Smooth muscle cell (in vitro differentiated cells): ENCODE measurements around the gene FAM168A. TPM values are rescaled to one million over a fixed set of nuclear protein-coding genes. Genes with fewer than 3 reads are reported as not detected.

ENCODE experiments used
- DNase-seq: peaks from one replicate; lab custom pipeline; 2025; ENCODE audit not compliant: unreplicated experiment; lab: John Stamatoyannopoulos, UW
- H2AFZ ChIP-seq: fragments of 200-600 bp; sonication (generic); 2 replicates; pipeline ENCODE4 v1.6.0; 2016; ENCODE audit warnings: antibody characterized with exemption, low read depth, mild to moderate bottlenecking
- H3F3A ChIP-seq: fragments of 200-600 bp; sonication (generic); 2 replicates; pipeline ENCODE4 v1.6.0; 2017; ENCODE audit warnings: antibody characterized with exemption, low read depth
- H3K27ac ChIP-seq: fragments of 200-600 bp; sonication (generic); 2 replicates; pipeline ENCODE4 v1.5.1; 2016; ENCODE audit warnings: low read depth, mild to moderate bottlenecking
- H3K27me3 ChIP-seq: fragments of 200-600 bp; sonication (generic); 2 replicates; pipeline ENCODE4 v1.6.1; 2016; ENCODE audit warnings: low read depth, mild to moderate bottlenecking
- H3K36me3 ChIP-seq: fragments of 200-600 bp; sonication (generic); 2 replicates; pipeline ENCODE4 v1.5.1; 2016; ENCODE audit warnings: low read depth
- H3K4me1 ChIP-seq: fragments of 200-600 bp; sonication (generic); 2 replicates; pipeline ENCODE4 v1.5.1; 2016; ENCODE audit warnings: low read depth
- H3K4me2 ChIP-seq: fragments of 200-600 bp; sonication (generic); 2 replicates; pipeline ENCODE4 v1.6.0; 2016; ENCODE audit warnings: mild to moderate bottlenecking
- H3K4me3 ChIP-seq: fragments of 200-600 bp; sonication (generic); 2 replicates; pipeline ENCODE4 v1.5.1; 2016; ENCODE audit warnings: mild to moderate bottlenecking
- H3K79me2 ChIP-seq: fragments of 200-600 bp; sonication (generic); 2 replicates; pipeline ENCODE4 v1.6.0; 2016; ENCODE audit warnings: low read depth, mild to moderate bottlenecking
- H3K9ac ChIP-seq: fragments of 200-600 bp; sonication (generic); 2 replicates; pipeline ENCODE4 v1.6.0; 2016; ENCODE audit warnings: low read depth
- H3K9me3 ChIP-seq: fragments of 200-600 bp; sonication (generic); replicated peaks from 2 replicates; pipeline ENCODE4 v1.5.1; 2016; ENCODE audit warnings: low read depth
- H4K20me1 ChIP-seq: fragments of 200-600 bp; sonication (generic); 2 replicates; pipeline ENCODE4 v1.6.0; 2016; ENCODE audit warnings: low read depth
- WGBS: methylation state at CpG from one replicate; pipeline ENCODE4 v1.1.7; 2016; ENCODE audit warnings: low lambda C conversion rate; 5-methylcytosine and 5-hydroxymethylcytosine counted together
- polyA plus RNA-seq: library from polyadenylated mRNA; unstranded; fragments of >200 nt; fragmentation: Nextera tagmentation; extraction: Ambion mirVana; gene quantifications from 2 replicates; pipeline ENCODE4 v1.2.1, GENCODE V29; 2016
- total RNA-seq: library from RNA; depleted of rRNA; stranded (reverse); fragments of >200 nt; gene quantifications from 2 replicates; pipeline ENCODE4 v1.2.3, GENCODE V29; 2014
- TF ChIP-seq, protein P1 (sequence below): fragments of 200-600 bp; sonication (generic); IDR thresholded peaks from 2 replicates; pipeline ENCODE4 v1.5.1; 2017; ENCODE audit warnings: borderline replicate concordance, mild to moderate bottlenecking, antibody characterized with exemption; ENCODE audit not compliant: insufficient read depth, poor library complexity, severe bottlenecking

Gene FAM168A
- total and polyA plus RNA-seq, 2 experiments from 2014 or later: 10.8 to 32.5 TPM

DNA sequence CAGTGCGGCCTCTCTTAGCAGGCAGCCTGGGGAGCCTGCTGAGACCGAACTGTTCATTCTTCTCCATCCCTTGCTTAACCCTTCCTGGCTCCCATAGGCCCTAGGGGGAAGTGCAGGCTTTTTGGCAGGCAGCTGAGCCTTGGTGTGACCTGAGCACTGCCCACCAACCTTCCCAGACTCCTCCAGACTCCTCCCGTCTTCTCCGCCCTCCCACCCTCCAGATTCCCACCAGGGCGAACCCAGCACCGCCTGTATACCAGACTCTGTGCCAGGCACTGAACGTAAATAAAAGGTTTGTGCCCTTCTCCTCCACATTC, 213.8 kb downstream of the FAM168A start:
- H3K27me3 ChIP-seq: no peaks in the 10 kb centered on the region
- peaks cover 23% of the 10 kb centered on the region for H3K79me2 ChIP-seq
- TF ChIP-seq, protein P1, sequence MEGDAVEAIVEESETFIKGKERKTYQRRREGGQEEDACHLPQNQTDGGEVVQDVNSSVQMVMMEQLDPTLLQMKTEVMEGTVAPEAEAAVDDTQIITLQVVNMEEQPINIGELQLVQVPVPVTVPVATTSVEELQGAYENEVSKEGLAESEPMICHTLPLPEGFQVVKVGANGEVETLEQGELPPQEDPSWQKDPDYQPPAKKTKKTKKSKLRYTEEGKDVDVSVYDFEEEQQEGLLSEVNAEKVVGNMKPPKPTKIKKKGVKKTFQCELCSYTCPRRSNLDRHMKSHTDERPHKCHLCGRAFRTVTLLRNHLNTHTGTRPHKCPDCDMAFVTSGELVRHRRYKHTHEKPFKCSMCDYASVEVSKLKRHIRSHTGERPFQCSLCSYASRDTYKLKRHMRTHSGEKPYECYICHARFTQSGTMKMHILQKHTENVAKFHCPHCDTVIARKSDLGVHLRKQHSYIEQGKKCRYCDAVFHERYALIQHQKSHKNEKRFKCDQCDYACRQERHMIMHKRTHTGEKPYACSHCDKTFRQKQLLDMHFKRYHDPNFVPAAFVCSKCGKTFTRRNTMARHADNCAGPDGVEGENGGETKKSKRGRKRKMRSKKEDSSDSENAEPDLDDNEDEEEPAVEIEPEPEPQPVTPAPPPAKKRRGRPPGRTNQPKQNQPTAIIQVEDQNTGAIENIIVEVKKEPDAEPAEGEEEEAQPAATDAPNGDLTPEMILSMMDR: no peak
- no peak overlapping the region for H3K4me3 ChIP-seq
- no peak overlapping the region for H3K27ac ChIP-seq
- peaks cover 5% of the 10 kb centered on the region for H3K4me1 ChIP-seq
- no peaks in the 10 kb centered on the region for H3K36me3 ChIP-seq
- H3F3A ChIP-seq: no peaks in the 10 kb centered on the region
- no peak for DNase-seq
- H2AFZ ChIP-seq: no peak overlapping the region
- no peak overlapping the region for H3K9ac ChIP-seq
- H4K20me1 ChIP-seq: peaks cover 91% of the 10 kb centered on the region
- 95% methylated on average over 7 of the region's 7 CpGs for WGBS
- no peaks in the 10 kb centered on the region for H3K9me3 ChIP-seq
- no peak overlapping the region for H3K4me2 ChIP-seq

DNA sequence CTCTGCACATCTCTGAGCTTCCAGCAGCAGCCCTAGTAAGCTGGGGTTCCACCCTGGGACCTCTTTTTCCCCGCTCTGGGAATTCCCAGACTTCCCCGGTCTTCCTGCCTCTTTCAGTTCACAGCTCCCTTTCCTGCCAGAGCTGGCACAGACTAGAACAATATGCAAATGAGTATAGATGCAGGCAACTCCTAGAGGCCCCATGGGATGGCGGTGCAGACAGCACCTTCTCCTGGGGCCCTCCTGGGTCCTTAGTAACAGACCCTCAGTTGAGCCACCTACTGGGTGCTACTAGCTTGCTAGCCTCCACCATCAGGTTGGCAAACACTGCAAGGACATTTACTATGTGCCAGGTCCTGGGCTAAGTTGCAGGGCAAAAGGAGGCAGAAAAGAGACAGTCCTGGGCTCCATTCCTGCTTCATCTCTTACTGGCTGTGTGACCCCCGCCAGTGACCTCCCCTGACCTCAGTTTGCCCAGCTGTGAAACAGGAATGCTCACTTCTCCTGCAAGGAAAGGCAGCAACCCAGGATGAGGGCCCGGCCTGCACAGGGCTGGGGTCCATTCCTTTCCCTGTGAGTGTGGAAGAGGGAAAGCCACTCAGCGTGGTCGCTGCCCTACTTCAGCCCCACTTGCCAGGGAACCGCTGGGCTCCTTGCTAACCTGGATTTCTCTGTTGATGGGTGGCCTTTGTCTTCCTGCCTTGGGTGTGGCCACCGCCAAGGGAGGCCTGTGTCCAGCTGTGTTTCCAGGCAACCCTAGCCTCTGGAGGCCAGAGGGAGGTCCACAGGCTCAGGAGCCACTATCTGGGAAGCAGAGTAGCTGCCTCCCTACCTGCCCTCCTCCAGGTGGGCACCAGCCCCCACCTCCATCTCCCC, 214.4 kb downstream of the FAM168A start:
- no peak for DNase-seq
- H4K20me1 ChIP-seq: peaks cover 89% of the 10 kb centered on the region
- no peak overlapping the region for H3K4me2 ChIP-seq
- no peak overlapping the region for H3K9ac ChIP-seq
- peaks cover 5% of the 10 kb centered on the region for H3K4me1 ChIP-seq
- no peak overlapping the region for H2AFZ ChIP-seq
- TF ChIP-seq, protein P1: no peak
- H3K79me2 ChIP-seq: peaks cover 24% of the 10 kb centered on the region
- no peaks in the 10 kb centered on the region for H3K36me3 ChIP-seq
- H3K27me3 ChIP-seq: no peaks in the 10 kb centered on the region
- H3F3A ChIP-seq: no peaks in the 10 kb centered on the region
- H3K4me3 ChIP-seq: no peak overlapping the region
- no peak overlapping the region for H3K27ac ChIP-seq
- 85% methylated on average over 9 of the region's 9 CpGs for WGBS
- H3K9me3 ChIP-seq: no peaks in the 10 kb centered on the region

DNA sequence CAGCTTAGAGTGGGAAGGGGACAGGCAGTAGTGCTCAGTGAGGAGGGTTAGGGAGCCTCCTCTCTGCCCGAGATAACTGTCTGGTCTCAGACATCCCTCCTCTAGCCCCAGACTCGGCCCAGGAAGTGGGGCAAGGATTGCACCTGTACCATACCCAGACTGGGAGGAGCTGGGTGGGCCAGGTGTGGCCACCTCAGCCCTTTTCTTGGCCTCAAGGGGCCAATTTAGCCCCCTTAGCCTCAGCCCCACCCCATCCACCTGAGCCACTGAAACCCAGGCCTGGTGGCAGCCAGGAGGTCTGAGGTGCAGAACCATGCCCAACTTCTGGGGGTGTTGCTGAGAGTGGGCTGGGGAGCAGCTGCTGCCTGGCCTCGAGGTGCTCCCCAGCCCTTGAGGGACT, 215.2 kb downstream of the FAM168A start:
- no peak for DNase-seq
- no peak overlapping the region for H3K9ac ChIP-seq
- H3K36me3 ChIP-seq: no peaks in the 10 kb centered on the region
- H3K4me3 ChIP-seq: no peak overlapping the region
- TF ChIP-seq, protein P1: no peak
- no peak overlapping the region for H3K27ac ChIP-seq
- no peak overlapping the region for H2AFZ ChIP-seq
- H3K9me3 ChIP-seq: no peaks in the 10 kb centered on the region
- peaks cover 5% of the 10 kb centered on the region for H3K4me1 ChIP-seq
- peaks cover 30% of the 10 kb centered on the region for H3K79me2 ChIP-seq
- H3F3A ChIP-seq: no peaks in the 10 kb centered on the region
- H3K27me3 ChIP-seq: no peaks in the 10 kb centered on the region
- H4K20me1 ChIP-seq: peaks cover 87% of the 10 kb centered on the region
- whole genome bisulfite sequencing: 85% methylated on average over 3 of the region's 3 CpGs
- H3K4me2 ChIP-seq: no peak overlapping the region

DNA sequence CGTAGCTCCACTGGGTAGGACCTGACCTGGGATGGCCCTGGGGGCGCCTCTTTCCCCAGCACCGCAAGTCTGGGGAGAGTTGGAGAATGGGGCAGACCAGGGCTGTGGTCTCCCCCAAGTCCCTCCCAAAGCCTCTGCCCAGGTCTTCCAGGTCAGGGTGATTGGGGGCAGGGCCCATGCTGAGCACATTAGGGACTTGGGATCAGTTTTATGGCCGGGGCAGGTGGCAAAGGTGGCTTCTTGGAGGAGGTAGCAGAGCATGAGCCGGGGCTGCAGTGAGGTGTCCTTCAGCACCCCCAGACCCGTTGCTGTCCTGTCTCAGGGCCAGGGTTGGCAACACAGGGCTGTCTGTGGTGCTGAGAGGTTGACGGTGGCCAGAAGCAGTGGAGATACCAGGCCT, 215.7 kb downstream of the FAM168A start:
- no peak overlapping the region for H3K27ac ChIP-seq
- peaks cover 88% of the 10 kb centered on the region for H4K20me1 ChIP-seq
- 94% methylated on average over 7 of the region's 7 CpGs for WGBS
- no peak overlapping the region for H3K9ac ChIP-seq
- TF ChIP-seq, protein P1: no peak
- H3K9me3 ChIP-seq: no peaks in the 10 kb centered on the region
- peaks cover 10% of the 10 kb centered on the region for H3K4me1 ChIP-seq
- no peak for DNase-seq
- H3K4me2 ChIP-seq: no peak overlapping the region
- H3F3A ChIP-seq: no peaks in the 10 kb centered on the region
- H3K27me3 ChIP-seq: no peaks in the 10 kb centered on the region
- H3K79me2 ChIP-seq: peaks cover 33% of the 10 kb centered on the region
- H3K4me3 ChIP-seq: no peak overlapping the region
- H2AFZ ChIP-seq: no peak overlapping the region
- no peaks in the 10 kb centered on the region for H3K36me3 ChIP-seq
